ENCODE data around the gene CASP12.

The CASP12 gene

GRCh38 chr11:104836691-104837090 lies 61.6 kb downstream of the CASP12 start:
- DNase-seq (ENCODE audit: low spot score) = peak; percentile 74

Measured in pons (tissue), 1 donor.